ENCODE results near the gene APBA1.

APBA1 gene

GRCh38 chr9:69657269-69657668 lies 14.9 kb downstream of the APBA1 start:
- DNase-seq (ENCODE audit: low read depth in 2 of 2) = no peak

DNA sequence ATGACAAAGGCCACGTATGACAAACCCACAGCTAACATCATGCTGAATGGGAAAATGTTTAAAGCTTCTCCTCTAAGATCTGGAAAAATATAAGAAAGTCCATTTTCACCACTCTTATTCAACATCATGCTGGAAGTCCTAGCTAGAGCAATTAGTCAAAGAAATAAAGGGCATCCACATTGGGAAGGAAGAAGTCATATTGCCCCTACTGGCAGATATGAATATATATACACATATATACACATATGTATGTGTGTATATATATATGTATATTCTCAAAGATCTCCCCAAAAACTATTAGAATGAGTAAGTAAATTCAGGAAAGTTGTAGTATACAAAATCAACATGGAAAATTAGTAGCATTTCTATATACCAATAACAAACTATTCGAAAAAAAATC lies 17.1 kb downstream of the APBA1 start:
- DNase-seq (ENCODE audit: low read depth in 2 of 2) = no peak

DNA sequence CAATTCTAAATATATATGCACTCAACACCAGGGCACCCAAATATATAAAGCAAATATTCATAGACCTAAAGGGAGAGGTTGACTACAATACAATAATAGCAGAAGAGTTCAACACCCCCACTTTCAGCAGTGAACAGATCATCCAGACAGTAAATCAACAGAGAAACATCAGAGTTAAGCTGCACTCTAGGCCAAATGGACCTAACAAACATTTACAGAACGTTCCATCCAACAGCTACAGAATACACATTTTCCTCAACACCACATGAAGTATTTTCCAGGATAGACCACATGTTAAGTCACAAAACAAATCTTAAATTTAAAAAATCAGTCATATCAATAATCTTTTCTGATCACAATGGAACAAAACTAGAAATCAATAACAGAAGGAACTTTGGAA lies 18.9 kb downstream of the APBA1 start:
- DNase-seq (ENCODE audit: low read depth in 2 of 2) = no peak

DNA sequence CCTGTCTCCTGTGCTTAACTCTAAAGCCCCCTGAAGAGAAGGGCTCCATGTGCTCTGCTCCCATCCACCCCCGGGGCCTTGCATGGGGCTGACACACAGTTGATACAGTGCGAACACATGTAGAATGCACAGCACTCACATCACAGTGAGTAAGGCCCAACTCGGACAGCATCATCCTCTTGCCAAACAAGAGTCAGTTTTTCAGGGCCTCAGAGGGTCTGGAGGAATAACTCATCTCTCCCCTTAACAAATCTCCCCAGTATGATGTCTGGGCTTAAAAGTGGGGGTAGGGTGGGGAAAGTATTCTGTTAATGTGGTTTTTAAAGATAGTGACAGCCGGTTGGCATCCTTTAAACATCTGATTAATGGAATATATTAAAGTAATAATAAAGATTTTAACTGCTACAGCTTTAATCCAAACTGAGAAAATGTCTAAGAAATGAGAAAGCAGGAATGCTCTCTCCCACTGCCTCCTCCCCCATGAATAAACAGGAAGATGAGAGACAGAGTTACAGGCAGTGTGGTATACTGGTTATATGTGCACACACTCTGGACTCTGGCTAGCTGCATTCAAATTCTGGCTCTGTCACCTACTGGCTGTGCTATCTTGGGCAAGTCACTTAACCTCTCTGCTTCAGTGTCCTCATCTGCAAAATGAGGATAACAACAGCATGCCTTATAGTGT lies 22.5 kb downstream of the APBA1 start:
- DNase-seq (ENCODE audit: low read depth in 2 of 2) = no peak

GRCh38 chr9:69647804-69648203 lies 24.4 kb downstream of the APBA1 start:
- no peak for DNase-seq (ENCODE audit: low read depth in 2 of 2)

GRCh38 chr9:69646810-69647209 lies 25.4 kb downstream of the APBA1 start:
- no peak for DNase-seq (ENCODE audit: low read depth in 2 of 2)

GRCh38 chr9:69645488-69645887 lies 26.7 kb downstream of the APBA1 start:
- DNase-seq (ENCODE audit: low read depth in 2 of 2) = no peak

- no peak for DNase-seq (ENCODE audit: low read depth in 2 of 2)
Measured at GRCh38 chr9:69643098-69643497, 29.1 kb downstream of the APBA1 start.

- DNase-seq (ENCODE audit: low read depth in 2 of 2) = no peak
Measured at GRCh38 chr9:69637817-69638200, 34.4 kb downstream of the APBA1 start.

GRCh38 chr9:69637193-69637816 lies 34.9 kb downstream of the APBA1 start:
- no peak for DNase-seq (ENCODE audit: low read depth in 2 of 2)

GRCh38 chr9:69633716-69634115 lies 38.5 kb downstream of the APBA1 start:
- no peak for DNase-seq (ENCODE audit: low read depth in 2 of 2)

DNA sequence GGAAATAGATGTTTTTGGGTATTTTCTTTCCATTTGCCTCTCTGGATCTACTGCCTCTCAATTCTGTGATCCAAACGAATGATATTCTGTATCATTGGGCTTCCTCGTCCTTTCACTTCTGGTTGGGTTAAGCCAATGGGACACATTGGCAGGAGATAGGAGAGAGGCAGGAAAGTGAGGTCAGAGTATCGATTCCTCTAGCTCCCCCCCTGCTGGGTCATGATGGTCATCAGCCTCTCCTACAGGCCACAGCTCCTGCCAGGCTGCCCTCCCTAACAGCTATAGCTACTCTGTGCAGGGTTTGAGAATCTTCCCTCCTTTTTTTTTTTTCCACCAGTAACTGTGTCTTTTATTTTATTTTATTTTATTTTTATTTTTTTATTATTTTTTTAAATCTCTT lies 39.4 kb downstream of the APBA1 start:
- DNase-seq (ENCODE audit: low read depth in 2 of 2) = no peak

- DNase-seq (ENCODE audit: low read depth in 2 of 2) = no peak
Measured at GRCh38 chr9:69627281-69627680, 44.9 kb downstream of the APBA1 start.

- no peak for DNase-seq (ENCODE audit: low read depth in 2 of 2)
Measured at GRCh38 chr9:69623276-69623675, 48.9 kb downstream of the APBA1 start.

DNA sequence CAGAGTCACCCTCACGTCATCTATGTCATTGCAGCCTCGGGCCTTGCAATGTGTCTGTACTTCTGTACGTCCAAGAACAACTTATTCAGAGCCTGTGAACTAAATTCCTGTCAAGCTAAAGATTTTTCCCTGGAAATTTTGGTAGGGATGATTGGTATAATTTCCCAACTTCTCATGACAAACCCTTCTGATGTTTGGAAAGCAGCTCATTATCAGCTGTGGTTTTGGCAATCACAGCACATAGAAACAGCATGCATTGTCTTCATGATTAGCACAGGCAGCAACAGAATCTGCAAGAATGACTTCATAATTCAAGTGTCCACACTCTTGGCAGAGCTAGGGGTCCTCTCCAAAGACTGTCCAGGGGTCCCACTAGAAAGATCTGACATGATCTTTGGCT lies 49.5 kb downstream of the APBA1 start:
- no peak for DNase-seq (ENCODE audit: low read depth in 2 of 2)

DNA sequence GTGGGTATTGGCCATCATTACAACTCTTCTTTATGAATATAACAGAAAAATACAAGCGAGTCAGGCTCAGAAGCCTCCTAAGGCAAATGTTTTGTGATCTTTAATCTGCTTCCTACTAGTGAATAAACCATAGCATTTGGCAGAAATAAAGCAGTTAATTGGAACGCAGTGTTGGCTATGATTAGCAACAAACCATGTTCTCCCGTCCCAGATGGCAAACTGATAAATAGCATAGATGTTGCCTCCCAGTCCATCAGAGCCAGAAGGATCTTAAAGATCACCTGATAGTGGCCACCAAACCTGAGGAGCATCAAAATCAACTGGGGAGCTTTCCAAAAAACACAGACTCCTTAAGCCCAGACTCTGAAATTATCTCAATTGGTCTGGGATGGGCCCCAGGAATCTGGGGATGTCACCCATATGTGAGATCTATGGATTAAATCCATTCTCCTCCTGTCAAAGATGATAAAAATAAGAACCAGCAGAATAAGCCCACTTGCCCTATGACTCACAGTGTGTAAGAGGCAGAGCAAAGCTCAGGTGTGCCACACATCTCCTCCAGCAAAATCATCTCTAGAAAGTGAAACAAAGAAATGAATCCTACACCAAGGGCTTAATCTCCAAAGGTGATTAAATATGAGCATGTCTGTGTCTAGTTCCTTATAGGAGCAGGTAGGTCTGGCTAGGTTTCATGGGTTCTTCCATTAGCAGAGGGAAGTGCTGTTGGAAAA lies 50.3 kb downstream of the APBA1 start:
- DNase-seq (ENCODE audit: low read depth in 2 of 2) = no peak

DNA sequence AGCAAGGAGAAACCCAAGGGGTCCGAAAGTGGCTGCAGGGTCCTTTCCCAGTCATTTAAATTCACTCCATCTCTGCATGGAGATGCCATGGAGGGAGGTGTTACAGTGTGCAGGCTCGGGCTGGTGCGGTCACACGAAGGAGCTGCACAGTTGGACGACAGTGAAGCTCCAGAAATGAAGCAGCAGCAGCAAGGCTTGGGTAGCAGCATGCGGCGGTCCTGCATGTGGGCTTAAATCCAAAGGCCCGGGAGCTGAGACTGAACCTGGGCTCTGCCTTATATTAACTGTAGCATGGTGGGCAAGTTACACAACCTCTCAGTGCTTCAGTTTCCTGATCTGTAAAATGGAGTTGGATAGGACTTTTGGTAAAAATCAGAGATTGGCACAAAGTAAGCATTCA lies 51.4 kb downstream of the APBA1 start:
- DNase-seq (ENCODE audit: low read depth in 2 of 2) = no peak

GRCh38 chr9:69619233-69619632 lies 52.9 kb downstream of the APBA1 start:
- no peak for DNase-seq (ENCODE audit: low read depth in 2 of 2)

DNA sequence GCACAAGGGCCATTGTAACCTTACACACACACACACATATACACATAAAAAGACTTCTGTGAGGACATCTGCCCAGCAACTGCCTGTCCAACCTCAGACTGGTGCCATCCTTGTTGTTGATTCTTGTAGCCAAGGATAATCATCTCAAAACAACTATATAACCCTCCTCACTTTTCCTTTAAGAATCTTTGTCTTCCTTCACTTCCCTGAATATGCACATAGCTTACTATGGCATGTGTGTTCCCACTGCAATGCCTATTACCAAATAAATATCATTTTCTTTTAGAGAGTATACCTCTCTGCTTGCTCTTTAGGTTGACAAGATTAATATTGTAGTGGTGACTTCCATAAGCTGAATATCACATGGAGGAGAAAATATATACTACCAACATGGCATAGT lies 55.2 kb downstream of the APBA1 start:
- DNase-seq (ENCODE audit: low read depth in 2 of 2) = no peak

DNA sequence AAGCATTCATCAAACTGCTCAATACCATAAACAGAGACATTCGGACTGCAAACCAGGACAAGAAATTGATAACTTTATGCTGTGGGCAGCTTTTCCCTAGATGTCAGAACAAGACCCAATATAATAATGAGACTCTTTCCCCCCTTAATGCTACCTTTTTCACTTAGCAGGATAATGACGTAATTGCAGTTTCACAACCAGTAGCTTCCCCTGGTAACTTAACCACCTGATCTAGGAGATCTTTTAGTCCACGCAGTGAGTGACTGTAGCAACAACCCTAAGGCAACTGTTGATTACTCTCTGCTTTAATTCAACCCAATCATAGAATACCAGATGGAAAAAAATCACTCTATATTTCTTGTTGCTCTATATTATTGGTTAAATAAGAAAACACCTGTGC lies 56.3 kb downstream of the APBA1 start:
- DNase-seq (ENCODE audit: low read depth in 2 of 2) = no peak

DNA sequence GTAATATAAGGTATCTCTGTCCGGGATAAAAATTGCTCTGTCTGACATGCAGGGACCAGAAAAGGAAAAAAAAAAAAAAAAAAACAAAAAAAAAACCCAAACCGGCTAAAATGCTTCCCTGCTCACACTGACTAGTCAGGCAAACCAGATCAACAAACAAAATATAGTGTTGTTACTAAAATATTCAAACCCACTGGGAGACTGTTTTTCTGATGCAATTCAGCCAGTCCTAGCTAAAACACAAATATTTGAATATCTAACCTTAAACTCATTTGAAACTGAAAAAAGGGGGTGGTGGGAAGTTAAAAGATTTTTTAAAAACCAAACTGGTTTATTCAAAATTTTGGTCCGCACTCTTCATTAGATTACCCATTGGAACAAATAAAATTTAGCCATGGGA lies 61.0 kb downstream of the APBA1 start:
- DNase-seq (ENCODE audit: low read depth in 2 of 2) = no peak

DNA sequence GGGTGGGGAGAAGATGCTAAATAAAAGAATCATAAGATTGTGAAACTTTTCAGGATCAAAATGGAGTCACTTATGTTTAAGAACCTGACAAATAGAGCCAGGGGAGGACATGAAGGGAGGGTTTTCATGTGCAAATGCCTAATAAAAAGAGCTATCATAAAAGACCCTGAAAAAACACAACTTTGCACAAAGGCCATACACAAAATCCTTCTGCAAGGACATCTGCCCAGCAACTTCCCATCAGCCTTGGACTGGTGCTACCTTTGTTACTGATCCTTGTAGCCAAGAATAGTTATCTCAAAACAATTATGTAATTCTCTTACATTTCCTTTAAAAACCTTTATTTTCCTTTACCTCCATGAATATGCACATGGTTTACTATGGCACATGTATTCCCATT lies 63.0 kb downstream of the APBA1 start:
- no peak for DNase-seq (ENCODE audit: low read depth in 2 of 2)

- no peak for DNase-seq (ENCODE audit: low read depth in 2 of 2)
Measured at GRCh38 chr9:69606089-69606488, 66.1 kb downstream of the APBA1 start.

All from stimulated activated CD4-positive, alpha-beta T cell treated with anti-CD3 and anti-CD28 coated beads, Interleukin-4, amount 100 ng/mL, for 48 hours (primary cell).